Right ventricle myocardium inferior (tissue), 1 donor: Measurements from ENCODE around the gene SPOCK1. TPM values are rescaled to one million over a fixed set of nuclear protein-coding genes. Genes with fewer than 3 reads are reported as not detected.
"Not testable (repeated sequence)": the region's sequence is repeated elsewhere in the genome, so short reads cannot be mapped to it uniquely, and the experiment has no call there.

Experiments used
- ATAC-seq: fragments of 200-7000 bp; cut with Tn5 transposase; one replicate; pipeline ENCODE4 v1.9.1; 2020; ENCODE audit warnings: mild to moderate bottlenecking, moderate library complexity
- DNase-seq: peaks from one replicate; pipeline ENCODE4 v3.0.0; 2021; ENCODE audit errors: missing footprints
- intact Hi-C: fragments of 100-400 bp; cut with DNase I; formaldehyde crosslinking; loops from one replicate; pipeline ENCODE4 v1.11.0; 2022
- total RNA-seq: library from RNA; stranded (reverse); fragmentation: NEBNext Ultra II Directional; extraction: Animal tissue kit (Norgen Biotek cat#: 25700); gene quantifications from one replicate; pipeline ENCODE4 v1.2.1, GENCODE V29; 2021
- donor health status: DM: no; HTN: yes; CAD: no; lungs with severe emphysema.

The SPOCK1 gene
- total RNA-seq, 1 donor from 2014 or later: 35.5 TPM

DNA sequence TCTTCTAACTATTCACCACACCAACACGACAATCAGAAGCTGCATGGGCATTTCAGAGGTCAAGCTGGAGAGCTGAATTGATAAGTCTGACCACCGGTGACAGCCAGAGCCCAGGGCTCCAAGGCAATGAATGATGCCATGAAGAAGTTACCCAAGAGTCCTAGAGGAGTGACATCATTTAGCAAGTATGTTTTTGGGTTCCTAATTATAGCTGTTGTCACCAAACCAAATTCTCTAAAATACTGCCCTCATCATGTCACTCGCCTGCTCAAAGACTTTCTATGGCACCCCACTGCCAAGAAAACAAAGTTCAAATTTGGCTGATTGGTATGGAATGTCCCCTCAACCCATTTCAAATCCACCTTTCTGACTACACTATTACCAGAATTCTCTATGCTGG lies 235.1 kb downstream of the SPOCK1 start:
- ATAC-seq (no peak), DNase-seq (no peak)
- intact Hi-C loops: no loop called here

DNA sequence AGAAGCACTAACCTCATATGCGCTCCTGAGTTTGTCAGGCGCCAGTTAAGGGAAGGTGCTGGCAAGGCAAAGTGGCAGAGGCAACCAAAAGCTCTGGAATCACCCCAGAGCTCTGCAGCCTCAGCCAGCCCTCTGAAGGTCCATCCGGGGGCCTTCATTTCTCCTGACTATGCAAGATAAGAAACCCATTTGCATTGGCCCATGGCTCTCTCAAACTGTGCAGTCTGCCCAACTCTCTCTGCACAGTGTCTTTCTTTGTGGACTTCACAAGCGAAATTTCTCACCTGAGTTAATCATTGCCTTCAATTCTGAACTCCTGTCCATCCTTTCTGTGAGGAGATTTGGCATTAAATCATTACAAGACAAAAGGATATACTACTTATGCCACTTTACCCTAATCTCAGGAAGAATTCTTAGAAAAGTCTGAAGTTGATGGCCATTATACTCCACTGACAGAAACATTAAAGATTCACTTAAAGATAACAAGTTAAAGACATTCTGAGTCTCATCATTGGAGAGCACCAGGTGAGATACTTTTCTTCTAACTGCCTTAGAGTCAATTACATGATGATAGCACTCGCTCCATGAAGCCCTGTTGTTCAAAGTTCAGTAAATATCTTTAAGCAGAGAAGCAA lies 235.6 kb downstream of the SPOCK1 start:
- DNase-seq (no peak), ATAC-seq (no peak)
- intact Hi-C loops: no loop called here

- ATAC-seq (no peak), DNase-seq (no peak)
- intact Hi-C loops: no loop called here
These were observed 236.3 kb downstream of the SPOCK1 start for GRCh38 chr5:137262818-137263217.

DNA sequence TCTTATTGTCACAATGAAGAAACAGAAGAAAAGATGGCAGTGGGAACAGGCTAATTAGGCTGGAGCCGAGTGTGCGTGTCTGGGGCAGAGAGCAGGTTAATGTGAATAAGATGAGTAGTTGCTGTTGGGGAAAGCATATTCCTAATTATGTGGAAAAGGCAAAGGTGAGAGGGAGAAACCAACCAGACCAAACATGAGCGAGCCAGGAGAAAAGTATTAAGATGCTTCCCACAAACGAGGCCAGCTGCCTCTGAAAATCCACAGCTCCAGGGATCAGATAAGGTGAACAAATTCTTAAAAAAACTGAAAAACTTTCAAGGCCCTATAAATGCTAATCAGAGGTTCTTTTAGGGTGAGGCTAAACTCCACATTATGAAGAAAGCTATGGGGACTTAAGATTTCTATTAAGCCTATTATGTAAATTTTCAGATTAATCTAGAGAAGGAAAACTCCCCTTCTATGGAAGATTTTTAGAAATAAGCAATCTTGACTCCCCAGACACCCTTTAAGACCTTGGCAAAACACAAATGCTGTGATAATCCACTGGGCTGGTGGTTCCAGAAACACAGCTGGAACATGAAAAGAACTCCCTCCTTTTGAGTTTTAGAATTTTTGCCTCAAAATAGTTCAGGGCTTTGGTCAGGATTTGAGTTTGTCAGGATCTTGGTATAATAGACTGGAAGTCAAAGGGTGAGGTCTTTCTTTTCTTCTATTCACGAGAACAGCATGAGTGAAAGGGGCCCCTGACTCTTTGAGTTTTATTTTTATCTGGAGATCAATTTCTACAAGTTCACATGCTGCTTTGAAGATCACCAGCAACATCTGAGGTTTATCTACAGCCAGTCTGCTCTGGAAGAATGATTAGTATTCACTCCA lies 238.1 kb downstream of the SPOCK1 start:
- DNase-seq (no peak), ATAC-seq (peak; percentile 76)
- intact Hi-C loops: no loop called here

GRCh38 chr5:137259115-137259514 lies 240.0 kb downstream of the SPOCK1 start:
- DNase-seq, intact Hi-C loops, ATAC-seq: not testable (repeated sequence)

GRCh38 chr5:137254119-137255090 lies 244.7 kb downstream of the SPOCK1 start:
- intact Hi-C loops: no loop called here
- DNase-seq (no peak), ATAC-seq (peak; percentile 84)

DNA sequence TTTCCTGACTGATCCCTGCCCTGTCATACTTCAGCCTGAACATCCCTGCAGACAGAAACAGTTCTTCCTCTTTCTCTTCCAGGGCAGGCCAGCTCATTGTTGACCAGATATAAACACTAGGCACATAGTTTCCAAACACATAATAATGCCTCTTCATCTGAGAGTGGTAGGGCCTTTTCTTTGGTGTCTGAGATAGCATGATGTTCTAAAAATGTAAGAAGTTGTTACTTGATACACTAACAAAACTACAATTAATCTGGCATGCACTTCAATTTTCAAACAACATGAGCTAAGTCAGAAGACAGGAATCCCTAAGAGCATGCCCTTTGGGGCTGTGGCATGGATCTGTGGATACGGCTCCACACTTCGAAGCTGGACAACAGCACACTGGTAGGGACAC lies 246.6 kb downstream of the SPOCK1 start:
- DNase-seq (no peak), ATAC-seq (no peak)
- intact Hi-C loops: no loop called here

DNA sequence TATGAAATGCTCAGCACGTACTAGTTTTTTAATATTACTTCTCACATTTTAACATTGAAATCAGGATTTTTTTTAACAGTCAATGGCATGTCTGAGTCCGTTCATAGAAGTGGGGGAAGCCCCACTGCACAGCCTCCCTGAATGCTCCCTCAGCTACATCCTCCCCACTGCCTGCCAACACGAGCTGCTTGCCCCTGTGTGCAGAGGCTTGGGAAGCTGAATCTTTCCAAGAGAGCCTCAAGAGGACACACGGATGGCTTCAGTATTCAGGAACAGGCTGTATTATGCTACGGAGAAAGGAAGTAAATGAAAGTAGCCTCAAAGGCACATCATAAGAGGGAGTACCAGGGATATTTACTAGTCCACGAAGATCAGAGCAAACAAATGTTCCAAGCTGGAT lies 248.7 kb downstream of the SPOCK1 start:
- no peak for DNase-seq
- peak; percentile 68 for ATAC-seq
- intact Hi-C loops: no loop called here

DNA sequence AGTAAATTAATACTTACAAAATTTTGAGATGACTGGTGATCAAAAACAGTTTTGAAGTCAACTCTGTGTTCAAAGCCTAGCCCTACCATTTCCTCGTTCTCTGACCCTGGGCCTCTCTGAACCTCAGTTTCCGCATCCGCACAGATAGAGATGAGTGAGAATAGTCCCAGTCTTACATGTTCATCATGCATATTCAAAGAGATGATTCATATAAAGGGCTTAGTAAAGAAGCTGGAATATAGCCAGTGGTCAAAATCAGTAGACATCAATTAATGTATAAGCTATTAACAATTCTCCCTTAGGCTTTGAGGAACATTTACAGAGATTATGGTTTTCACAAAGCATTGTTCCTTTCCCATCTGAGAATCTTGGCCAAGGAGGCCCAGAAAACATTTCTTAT lies 250.6 kb downstream of the SPOCK1 start:
- DNase-seq (no peak), ATAC-seq (no peak)
- intact Hi-C loops: no loop called here

- intact Hi-C loops: no loop called here
- DNase-seq: no peak
- ATAC-seq: no peak
These were observed 253.7 kb downstream of the SPOCK1 start for GRCh38 chr5:137245438-137245837.

DNA sequence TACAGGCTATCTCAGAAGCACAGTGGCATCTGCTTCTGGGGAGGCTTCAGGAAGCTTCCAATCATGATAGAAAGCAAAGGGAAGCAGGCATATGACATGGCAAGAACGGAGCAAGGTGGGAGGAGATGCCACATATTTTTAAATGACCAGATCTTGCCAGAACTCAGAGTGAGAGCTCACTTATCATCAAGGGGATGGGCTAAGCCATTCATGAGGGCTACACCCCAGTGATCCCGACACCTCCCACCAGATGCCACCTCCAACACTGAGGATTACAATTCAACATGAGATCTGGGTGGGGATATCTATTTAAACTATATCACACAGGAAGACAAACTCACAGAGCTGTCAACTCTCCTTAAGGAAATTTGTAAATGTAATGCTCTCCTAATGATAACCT lies 258.8 kb downstream of the SPOCK1 start:
- no peak for DNase-seq
- ATAC-seq: no peak
- intact Hi-C loops: no loop called here

GRCh38 chr5:137236849-137237507 lies 262.1 kb downstream of the SPOCK1 start:
- DNase-seq (no peak), ATAC-seq (no peak)
- intact Hi-C loops: no loop called here

- ATAC-seq: no peak
- intact Hi-C loops: no loop called here
These were observed 262.9 kb downstream of the SPOCK1 start for GRCh38 chr5:137236252-137236651.

GRCh38 chr5:137234973-137235943 lies 263.9 kb downstream of the SPOCK1 start:
- DNase-seq (no peak), ATAC-seq (no peak)
- intact Hi-C loops: no loop called here

More at GRCh38 chr5:137236252-137236651, 262.9 kb downstream of the SPOCK1 start:
- DNase-seq: no peak

GRCh38 chr5:137233726-137234125 lies 265.4 kb downstream of the SPOCK1 start:
- intact Hi-C loops: no loop called here
- DNase-seq (no peak), ATAC-seq (no peak)

GRCh38 chr5:137233304-137233703 lies 265.8 kb downstream of the SPOCK1 start:
- DNase-seq, ATAC-seq, intact Hi-C loops: not testable (repeated sequence)

DNA sequence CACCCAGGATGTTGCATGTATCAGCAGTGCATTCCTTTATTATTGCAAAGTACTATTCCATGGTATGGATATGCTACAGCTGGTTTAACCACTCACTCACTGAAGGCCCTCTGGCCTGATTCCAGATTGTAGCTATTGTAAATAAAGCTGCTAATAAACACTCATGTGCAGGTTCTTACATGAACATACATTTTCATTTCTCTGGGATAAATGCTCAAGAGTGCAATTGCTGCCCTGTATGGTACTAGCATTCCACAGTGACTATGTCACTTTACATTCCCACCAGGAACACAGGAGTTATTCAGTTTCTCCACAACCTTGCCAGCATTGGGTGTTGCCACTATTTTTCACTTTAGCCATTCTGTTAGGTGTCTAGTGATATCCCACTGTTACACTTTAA lies 267.6 kb downstream of the SPOCK1 start:
- intact Hi-C loops: no loop called here
- ATAC-seq (no peak), DNase-seq (no peak)
